ENCODE measurements around the gene COG7. TPM values are rescaled to one million over a fixed set of nuclear protein-coding genes. Genes with fewer than 3 reads are reported as not detected.
A peak's percentile ranks its signal among the peaks of the same experiment; 100 is the strongest.

The COG7 gene
- total RNA-seq, 1 experiment from 2014 or later: 38.3 TPM

GRCh38 chr16:23375643-23376042, 77.3 kb downstream of the COG7 start:
- CTCF ChIA-PET: interaction anchor here (0.6 kb wide), 1 partner anchor 81 kb away, joined by 3 read pairs; no protein-coding TSS in a partner anchor

GRCh38 chr16:23374721-23375510, 78.1 kb downstream of the COG7 start:
- Histone ChIP-seq H3F3A (ENCODE audit: insufficient read depth, low read depth) (peaks cover 15% of the 10 kb centered on the region), H3K9me2 (ENCODE audit: insufficient read depth) (no peaks in the 10 kb centered on the region), H3K27ac (peak overlapping the region; percentile 55), H4K20me1 (ENCODE audit: insufficient read depth) (no peaks in the 10 kb centered on the region), H3K4me3 (no peak overlapping the region), H3K36me3 (ENCODE audit: low read depth) (no peaks in the 10 kb centered on the region), H3K4me1 (replicated peaks; ENCODE audit: insufficient read depth) (peaks cover 17% of the 10 kb centered on the region), H2AFZ (no peak overlapping the region), H3K79me2 (ENCODE audit: low read depth) (no peaks in the 10 kb centered on the region), H3K4me2 (peak overlapping the region; percentile 74), H3K27me3 (ENCODE audit: insufficient read depth, low read depth) (no peaks in the 10 kb centered on the region), H3K9me3 (ENCODE audit: insufficient read depth, low read depth) (no peaks in the 10 kb centered on the region)
- ChIA-PET CTCF (interaction anchor here (0.6 kb wide), 1 partner anchor 81 kb away, joined by 3 read pairs; no protein-coding TSS in a partner anchor), POLR2A (ENCODE audit: unreplicated experiment) (interaction anchor here (0.6 kb wide), 1 partner anchor 194 kb away, joined by 6 read pairs; no protein-coding TSS in a partner anchor)
- TF ChIP-seq CTCF (conservative IDR thresholded peaks at IDR 0.05) (no peak), EZH2 (IDR thresholded peaks at IDR 0.05; ENCODE audit: low read depth) (no peak)
- intact Hi-C loops (cut with micrococcal nuclease; ENCODE audit: unreplicated experiment): no loop called here
- BruUV-seq (replicated peaks): no TSS peak
- DNase-seq: peak; percentile 74 to 88

More at GRCh38 chr16:23375643-23376042, 77.3 kb downstream of the COG7 start:
- H3K9me2 ChIP-seq (ENCODE audit: insufficient read depth): no peaks in the 10 kb centered on the region
- no TSS peak for BruUV-seq (replicated peaks)
- H3K27ac ChIP-seq: peak overlapping the region; percentile 40; the same call in 1 of the 2 replicates
- DNase-seq: no peak
- no peak overlapping the region for H2AFZ ChIP-seq
- POLR2A ChIA-PET (ENCODE audit: unreplicated experiment): no interaction called here
- H3K36me3 ChIP-seq (ENCODE audit: low read depth): no peaks in the 10 kb centered on the region
- H3K79me2 ChIP-seq (ENCODE audit: low read depth): no peaks in the 10 kb centered on the region
- no peaks in the 10 kb centered on the region for H3K9me3 ChIP-seq (ENCODE audit: insufficient read depth, low read depth)
- no peak overlapping the region for H3K4me3 ChIP-seq
- H4K20me1 ChIP-seq (ENCODE audit: insufficient read depth): no peaks in the 10 kb centered on the region
- peaks cover 17% of the 10 kb centered on the region for H3K4me1 ChIP-seq (replicated peaks; ENCODE audit: insufficient read depth)
- no peaks in the 10 kb centered on the region for H3K27me3 ChIP-seq (ENCODE audit: insufficient read depth, low read depth)
- TF ChIP-seq EZH2 (IDR thresholded peaks at IDR 0.05; ENCODE audit: low read depth) (no peak), CTCF (conservative IDR thresholded peaks at IDR 0.05) (no peak)
- peaks cover 15% of the 10 kb centered on the region for H3F3A ChIP-seq (ENCODE audit: insufficient read depth, low read depth)
- no peak overlapping the region for H3K4me2 ChIP-seq
- intact Hi-C loops (cut with micrococcal nuclease; ENCODE audit: unreplicated experiment): no loop called here

GRCh38 chr16:23373436-23374219, 79.4 kb downstream of the COG7 start:
- Histone ChIP-seq H3K9me3 (ENCODE audit: insufficient read depth, low read depth) (no peaks in the 10 kb centered on the region), H3F3A (ENCODE audit: insufficient read depth, low read depth) (peaks cover 22% of the 10 kb centered on the region), H2AFZ (no peak overlapping the region), H3K36me3 (ENCODE audit: low read depth) (no peaks in the 10 kb centered on the region), H3K79me2 (ENCODE audit: low read depth) (no peaks in the 10 kb centered on the region), H4K20me1 (ENCODE audit: insufficient read depth) (no peaks in the 10 kb centered on the region), H3K4me2 (no peak overlapping the region), H3K4me3 (no peak overlapping the region), H3K9me2 (ENCODE audit: insufficient read depth) (no peaks in the 10 kb centered on the region), H3K27ac (no peak overlapping the region), H3K27me3 (ENCODE audit: insufficient read depth, low read depth) (no peaks in the 10 kb centered on the region), H3K4me1 (replicated peaks; ENCODE audit: insufficient read depth) (peaks cover 27% of the 10 kb centered on the region)
- DNase-seq: no peak
- TF ChIP-seq CTCF (conservative IDR thresholded peaks at IDR 0.05): no peak
- no peak for TF ChIP-seq EZH2 (IDR thresholded peaks at IDR 0.05; ENCODE audit: low read depth)
- BruUV-seq (replicated peaks): no TSS peak
- CTCF ChIA-PET: no interaction called here
- intact Hi-C loops (cut with micrococcal nuclease; ENCODE audit: unreplicated experiment): no loop called here
- POLR2A ChIA-PET (ENCODE audit: unreplicated experiment): no interaction called here
